Activated B cell treated with CpG ODN at 0.5 μM for 24 hours (primary cell): ENCODE measurements around the gene TSHZ1. TPM values are rescaled to one million over a fixed set of nuclear protein-coding genes. Genes with fewer than 3 reads are reported as not detected.

Source experiments
- ATAC-seq: fragments of 200-7000 bp; cut with Tn5 transposase; one replicate; pipeline ENCODE4 v1.10.0; 2021; ENCODE audit warnings: low read depth, mild to moderate bottlenecking, moderate library complexity
- CTCF ChIA-PET: fragments of 350-600 bp; sonication (Branson Sonifier 250); formaldehyde crosslinking; loops from one replicate; lab custom pipeline; 2021; ENCODE audit warnings: antibody characterized with exemption; lab: Charles Lee
- POLR2A ChIA-PET: fragments of 350-600 bp; sonication (Branson Sonifier 250); formaldehyde crosslinking; loops from one replicate; lab custom pipeline; 2021; ENCODE audit warnings: antibody characterized with exemption; lab: Charles Lee
- DNase-seq: peaks from one replicate; pipeline ENCODE4 v3.0.0; 2022
- H3K27ac Mint-ChIP-seq: one replicate; pipeline ENCODE4 v1.8.0; 2020; ENCODE audit warnings: mixed read lengths
- H3K27me3 Mint-ChIP-seq: one replicate; pipeline ENCODE4 v1.8.0; 2021; ENCODE audit warnings: mixed read lengths
- H3K36me3 Mint-ChIP-seq: one replicate; pipeline ENCODE4 v1.8.0; 2021; ENCODE audit warnings: low read depth, mixed read lengths
- H3K4me1 Mint-ChIP-seq: one replicate; pipeline ENCODE4 v1.8.0; 2021; ENCODE audit warnings: mixed read lengths
- H3K4me3 Mint-ChIP-seq: one replicate; pipeline ENCODE4 v1.8.0; 2020; ENCODE audit warnings: mild to moderate bottlenecking, mixed read lengths
- H3K9me3 Mint-ChIP-seq: one replicate; pipeline ENCODE4 v1.8.0; 2020; ENCODE audit warnings: mixed read lengths
- intact Hi-C: fragments of 100-400 bp; cut with micrococcal nuclease; formaldehyde crosslinking; loops from one replicate; pipeline ENCODE4 v1.15.1; 2024
- total RNA-seq: library from RNA; stranded (reverse); gene quantifications from 2 replicates; pipeline ENCODE4 v1.2.3, GENCODE V29; 2022
- TF ChIP-seq, protein P1 (sequence below): fragments of 200-600 bp; IDR thresholded peaks from one replicate; pipeline ENCODE4 v1.8.0; 2022; ENCODE audit warnings: antibody characterized with exemption, mild to moderate bottlenecking

TSHZ1 gene
- total RNA-seq, 1 donor from 2014 or later = 8.6 TPM

DNA sequence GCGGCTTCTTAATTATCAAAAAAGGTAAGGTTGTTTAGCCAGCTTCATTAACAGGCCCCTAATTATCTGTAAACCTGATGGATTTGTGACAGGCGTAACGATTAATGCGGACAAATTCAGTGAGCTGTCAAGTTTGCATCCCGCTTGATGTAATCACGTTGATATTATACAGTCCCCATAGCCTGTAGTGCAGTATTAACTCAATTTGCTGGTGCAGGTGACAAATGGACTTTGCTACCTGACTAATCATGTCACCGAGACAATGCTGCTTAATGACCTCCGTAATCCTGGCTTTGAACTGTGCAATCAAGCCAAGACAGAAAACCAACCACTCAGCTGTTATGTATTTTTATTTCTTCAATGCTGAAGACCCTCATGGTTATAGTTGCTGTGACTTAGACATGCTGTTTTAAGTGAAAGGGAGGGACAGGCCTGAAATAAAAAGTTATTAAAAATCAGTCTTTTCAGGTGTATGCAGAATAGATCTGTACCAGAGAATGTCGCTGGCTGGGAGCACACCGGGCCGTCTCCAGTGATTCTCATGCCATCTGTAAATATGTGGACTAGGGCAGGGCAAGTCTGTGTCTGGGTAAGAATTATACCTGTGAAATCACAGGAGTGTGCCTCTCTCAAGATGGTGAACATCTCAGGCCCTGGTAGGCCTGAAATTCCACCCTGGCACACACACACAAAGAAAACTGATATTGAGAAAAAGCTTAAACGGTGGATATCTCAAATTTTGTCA lies 4.3 kb downstream of the TSHZ1 start:
- no peak for DNase-seq
- TF ChIP-seq, protein P1, sequence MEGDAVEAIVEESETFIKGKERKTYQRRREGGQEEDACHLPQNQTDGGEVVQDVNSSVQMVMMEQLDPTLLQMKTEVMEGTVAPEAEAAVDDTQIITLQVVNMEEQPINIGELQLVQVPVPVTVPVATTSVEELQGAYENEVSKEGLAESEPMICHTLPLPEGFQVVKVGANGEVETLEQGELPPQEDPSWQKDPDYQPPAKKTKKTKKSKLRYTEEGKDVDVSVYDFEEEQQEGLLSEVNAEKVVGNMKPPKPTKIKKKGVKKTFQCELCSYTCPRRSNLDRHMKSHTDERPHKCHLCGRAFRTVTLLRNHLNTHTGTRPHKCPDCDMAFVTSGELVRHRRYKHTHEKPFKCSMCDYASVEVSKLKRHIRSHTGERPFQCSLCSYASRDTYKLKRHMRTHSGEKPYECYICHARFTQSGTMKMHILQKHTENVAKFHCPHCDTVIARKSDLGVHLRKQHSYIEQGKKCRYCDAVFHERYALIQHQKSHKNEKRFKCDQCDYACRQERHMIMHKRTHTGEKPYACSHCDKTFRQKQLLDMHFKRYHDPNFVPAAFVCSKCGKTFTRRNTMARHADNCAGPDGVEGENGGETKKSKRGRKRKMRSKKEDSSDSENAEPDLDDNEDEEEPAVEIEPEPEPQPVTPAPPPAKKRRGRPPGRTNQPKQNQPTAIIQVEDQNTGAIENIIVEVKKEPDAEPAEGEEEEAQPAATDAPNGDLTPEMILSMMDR = no peak
- Mint-ChIP-seq H3K27ac (no peak overlapping the region), H3K4me1 (peaks cover 37% of the 10 kb centered on the region), H3K27me3 (no peaks in the 10 kb centered on the region), H3K9me3 (no peaks in the 10 kb centered on the region), H3K4me3 (peak overlapping the region; percentile 41), H3K36me3 (peaks cover 11% of the 10 kb centered on the region)
- CTCF ChIA-PET = no interaction called here
- ATAC-seq = no peak
- POLR2A ChIA-PET = no interaction called here
- intact Hi-C loops = loop anchor here (5.0 to 10.0 kb wide), 2 partner anchors 560 to 1607 kb away; partner anchors contain the start of gene ZNF236

DNA sequence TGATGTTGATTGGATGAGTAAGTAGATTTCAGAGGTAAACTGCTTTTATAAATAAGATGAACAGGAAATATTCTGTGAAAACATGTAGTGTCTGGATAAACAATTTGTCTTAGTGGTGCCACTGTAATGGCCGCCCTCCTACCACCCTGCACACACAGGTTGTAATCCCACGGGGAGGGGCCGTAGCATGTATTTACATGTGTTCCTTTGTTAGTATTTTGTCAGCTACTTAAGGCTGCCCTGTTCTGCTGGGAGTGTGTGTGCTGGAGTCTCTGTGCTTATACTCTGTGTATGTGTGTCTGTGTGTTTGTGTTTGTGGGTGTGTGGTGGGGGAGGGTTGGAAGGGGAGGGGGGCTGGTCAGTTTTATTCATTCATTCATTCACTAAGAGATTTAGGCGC lies 5.1 kb downstream of the TSHZ1 start:
- no peaks in the 10 kb centered on the region for H3K27me3 Mint-ChIP-seq
- POLR2A ChIA-PET = no interaction called here
- CTCF ChIA-PET = no interaction called here
- TF ChIP-seq, protein P1 = no peak
- peaks cover 31% of the 10 kb centered on the region for H3K4me1 Mint-ChIP-seq
- peak overlapping the region; percentile 41 for H3K4me3 Mint-ChIP-seq
- peaks cover 6% of the 10 kb centered on the region for H3K36me3 Mint-ChIP-seq
- no peaks in the 10 kb centered on the region for H3K9me3 Mint-ChIP-seq
- ATAC-seq = no peak
- no peak overlapping the region for H3K27ac Mint-ChIP-seq
- intact Hi-C loops = loop anchor here (10.0 kb wide), 1 partner anchor 561 kb away; no protein-coding TSS in a partner anchor
- no peak for DNase-seq

DNA sequence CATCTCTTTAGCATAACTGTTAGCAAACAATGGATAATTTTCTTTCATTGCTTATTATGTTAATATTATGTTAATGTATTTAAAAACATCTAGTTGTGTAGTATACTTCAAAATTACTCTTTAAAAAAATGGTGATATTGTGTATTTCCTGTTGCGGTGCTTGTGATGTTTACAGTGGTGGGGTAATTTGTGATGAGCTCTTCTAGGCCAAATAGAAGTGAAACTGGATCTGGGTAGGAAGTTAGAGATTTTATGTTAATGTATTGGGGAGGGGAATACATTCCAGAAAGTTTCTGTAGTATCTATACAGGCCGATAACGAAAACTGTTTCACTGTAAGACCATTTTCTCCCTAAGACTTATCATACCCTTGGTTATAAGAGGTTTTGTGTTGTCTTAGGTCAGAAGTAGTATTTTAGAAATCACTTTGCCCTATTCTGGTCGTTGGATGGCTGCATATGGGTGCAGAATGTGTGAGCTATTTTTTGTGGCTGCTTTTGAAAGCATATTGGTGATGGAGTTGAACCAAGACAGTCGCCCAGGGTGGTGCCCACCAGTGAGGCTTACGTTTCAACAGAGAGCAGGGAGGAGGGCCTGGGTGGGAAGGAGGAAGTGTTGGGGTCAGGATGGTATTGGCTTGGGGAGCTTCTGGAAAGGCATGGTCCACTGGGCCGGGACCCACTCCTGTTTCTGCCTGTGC lies 5.8 kb downstream of the TSHZ1 start:
- Mint-ChIP-seq H3K4me1 (peaks cover 28% of the 10 kb centered on the region), H3K9me3 (no peaks in the 10 kb centered on the region), H3K4me3 (peak overlapping the region; percentile 20), H3K27ac (peak overlapping the region; percentile 64), H3K27me3 (no peaks in the 10 kb centered on the region), H3K36me3 (no peaks in the 10 kb centered on the region)
- TF ChIP-seq, protein P1 = no peak
- ChIA-PET POLR2A (no interaction called here), CTCF (no interaction called here)
- intact Hi-C loops = loop anchor here (10.0 kb wide), 1 partner anchor 562 kb away; no protein-coding TSS in a partner anchor
- DNase-seq (no peak), ATAC-seq (no peak)

DNA sequence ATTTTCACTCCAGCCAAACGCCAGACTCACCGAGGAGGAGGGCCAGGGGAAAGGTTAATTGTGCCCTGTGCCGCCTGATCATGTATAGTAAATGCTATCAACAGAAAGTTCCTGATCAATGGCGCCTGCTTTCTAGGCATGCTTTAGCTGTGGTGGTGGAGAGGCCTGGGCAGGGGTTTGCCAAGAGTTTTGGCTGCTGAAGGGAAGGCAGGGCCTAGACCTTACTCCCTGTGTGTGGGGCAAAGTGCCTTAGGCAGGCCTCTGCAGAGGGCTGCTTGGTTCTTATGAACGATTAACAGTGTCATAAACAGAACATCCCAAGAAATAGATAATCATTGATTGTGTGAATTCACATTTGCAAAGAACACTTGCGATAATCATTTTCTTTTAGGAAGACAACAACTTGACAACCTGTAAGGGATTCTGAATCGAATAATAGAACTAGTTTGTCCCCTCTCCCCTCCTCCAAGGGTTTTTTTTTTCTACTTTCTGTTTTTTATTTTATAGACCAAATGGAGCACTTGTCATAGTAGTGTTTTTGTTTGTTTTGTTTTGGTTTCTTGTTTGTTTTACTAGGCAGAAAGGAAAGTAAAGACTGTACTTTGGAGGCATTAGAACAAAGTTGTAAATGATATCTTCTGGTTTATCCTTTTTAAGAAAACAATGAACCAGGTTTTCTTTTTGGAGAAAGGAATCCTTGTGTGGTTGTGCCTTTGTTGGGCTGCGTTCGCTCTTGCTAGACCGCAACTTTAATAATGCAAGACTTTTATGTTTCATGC lies 6.5 kb downstream of the TSHZ1 start:
- ChIA-PET CTCF (no interaction called here), POLR2A (no interaction called here)
- Mint-ChIP-seq H3K27ac (peak overlapping the region; percentile 64), H3K36me3 (no peaks in the 10 kb centered on the region), H3K4me1 (peaks cover 28% of the 10 kb centered on the region), H3K9me3 (no peaks in the 10 kb centered on the region), H3K4me3 (peak overlapping the region; percentile 20), H3K27me3 (no peaks in the 10 kb centered on the region)
- TF ChIP-seq, protein P1 = no peak
- DNase-seq (no peak), ATAC-seq (no peak)
- intact Hi-C loops = loop anchor here (10.0 kb wide), 1 partner anchor 562 kb away; no protein-coding TSS in a partner anchor
